HCT116 (cell line): ENCODE data around the gene PROB1.
"Not testable (repeated sequence)": the region's sequence is repeated elsewhere in the genome, so short reads cannot be mapped to it uniquely, and the experiment has no call there.

Source experiments
- CEBPB ChIP-seq: IDR thresholded peaks from 2 replicates; pipeline ENCODE4 v1.6.1; 2012; ENCODE audit warnings: low read depth
- CTCF ChIP-seq, 3 experiments: fragments of 200-600 bp in 1 of 3; sonication (generic) in 1 of 3; IDR thresholded peaks in 2 of 3; conservative IDR thresholded peaks in 1 of 3; 2 replicates each; pipeline ENCODE4 v1.5.1; 2012 to 2017; ENCODE audit warnings: low read depth in 2 of 3, low read length in 2 of 3, antibody characterized with exemption in 1 of 3, borderline replicate concordance in 1 of 3, control low read depth in 1 of 3, mild to moderate bottlenecking in 1 of 3, mixed read lengths in 1 of 3, mixed run types in 1 of 3, moderate library complexity in 1 of 3; ENCODE audit not compliant: insufficient read depth in 1 of 3
- EGR1 ChIP-seq: IDR thresholded peaks from 2 replicates; pipeline ENCODE4 v1.6.1; 2012; ENCODE audit warnings: low read depth
- EZH2 ChIP-seq: fragments of 200-600 bp; sonication (generic); IDR thresholded peaks from 2 replicates; pipeline ENCODE4 v1.6.1; 2017; ENCODE audit warnings: antibody characterized with exemption, mixed run types
- POLR2A ChIP-seq: IDR thresholded peaks from 2 replicates; pipeline ENCODE4 v1.7.0; 2011; ENCODE audit warnings: borderline replicate concordance; ENCODE audit not compliant: insufficient read depth, insufficient read length; ENCODE audit errors: extremely low read depth
- POLR2AphosphoS5 ChIP-seq: IDR thresholded peaks from 2 replicates; pipeline ENCODE4 v1.6.1; 2011; ENCODE audit warnings: mild to moderate bottlenecking, low read depth, low read length, moderate library complexity
- ZNF274 ChIP-seq: fragments of 200-500 bp; sonication (Bioruptor generic); IDR thresholded peaks from 2 replicates; pipeline ENCODE4 v1.6.1; 2014; ENCODE audit warnings: mild to moderate bottlenecking, low read depth, low read length, inconsistent platforms
- TF ChIP-seq, protein P1 (sequence below): IDR thresholded peaks from 2 replicates; pipeline ENCODE4 v1.6.1; 2011; ENCODE audit warnings: mild to moderate bottlenecking, low read length, moderate library complexity; ENCODE audit not compliant: insufficient replicate concordance; ENCODE audit errors: extremely low read depth
- TF ChIP-seq, protein P2 (sequence below): IDR thresholded peaks from 2 replicates; pipeline ENCODE4 v1.6.1; 2012; ENCODE audit warnings: low read depth

DNA sequence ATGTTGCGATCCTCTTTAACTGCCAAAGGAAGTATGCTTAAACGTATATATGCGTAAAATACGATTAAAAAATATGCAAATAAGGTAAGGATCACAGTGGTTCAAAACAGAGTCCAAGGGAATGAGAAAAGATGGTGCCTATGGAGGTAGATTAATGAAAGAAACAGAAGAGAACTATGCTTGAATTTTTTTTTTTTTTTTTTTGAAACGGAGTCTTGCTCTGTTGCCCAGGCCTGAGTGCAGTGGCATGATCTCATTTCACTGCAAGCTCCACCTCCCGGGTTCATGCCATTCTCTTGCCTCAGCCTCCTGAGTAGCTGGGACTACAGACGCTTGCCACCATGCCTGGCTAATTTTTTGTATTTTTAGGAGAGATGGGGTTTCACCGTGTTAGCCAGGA lies 49.5 kb downstream of the PROB1 start:
- TF ChIP-seq, protein P1, sequence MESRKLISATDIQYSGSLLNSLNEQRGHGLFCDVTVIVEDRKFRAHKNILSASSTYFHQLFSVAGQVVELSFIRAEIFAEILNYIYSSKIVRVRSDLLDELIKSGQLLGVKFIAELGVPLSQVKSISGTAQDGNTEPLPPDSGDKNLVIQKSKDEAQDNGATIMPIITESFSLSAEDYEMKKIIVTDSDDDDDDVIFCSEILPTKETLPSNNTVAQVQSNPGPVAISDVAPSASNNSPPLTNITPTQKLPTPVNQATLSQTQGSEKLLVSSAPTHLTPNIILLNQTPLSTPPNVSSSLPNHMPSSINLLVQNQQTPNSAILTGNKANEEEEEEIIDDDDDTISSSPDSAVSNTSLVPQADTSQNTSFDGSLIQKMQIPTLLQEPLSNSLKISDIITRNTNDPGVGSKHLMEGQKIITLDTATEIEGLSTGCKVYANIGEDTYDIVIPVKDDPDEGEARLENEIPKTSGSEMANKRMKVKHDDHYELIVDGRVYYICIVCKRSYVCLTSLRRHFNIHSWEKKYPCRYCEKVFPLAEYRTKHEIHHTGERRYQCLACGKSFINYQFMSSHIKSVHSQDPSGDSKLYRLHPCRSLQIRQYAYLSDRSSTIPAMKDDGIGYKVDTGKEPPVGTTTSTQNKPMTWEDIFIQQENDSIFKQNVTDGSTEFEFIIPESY, result not testable (repeated sequence)
- not testable (repeated sequence) for TF ChIP-seq CTCF (IDR thresholded peaks at IDR 0.05 in 2 of 3, conservative IDR thresholded peaks at IDR 0.05 in 1 of 3; ENCODE audit: borderline replicate concordance in 1 of 3, insufficient read depth in 1 of 3, low read depth in 2 of 3, low read length in 2 of 3); POLR2AphosphoS5; EGR1; POLR2A; EZH2; CEBPB; ZNF274
- TF ChIP-seq, protein P2, sequence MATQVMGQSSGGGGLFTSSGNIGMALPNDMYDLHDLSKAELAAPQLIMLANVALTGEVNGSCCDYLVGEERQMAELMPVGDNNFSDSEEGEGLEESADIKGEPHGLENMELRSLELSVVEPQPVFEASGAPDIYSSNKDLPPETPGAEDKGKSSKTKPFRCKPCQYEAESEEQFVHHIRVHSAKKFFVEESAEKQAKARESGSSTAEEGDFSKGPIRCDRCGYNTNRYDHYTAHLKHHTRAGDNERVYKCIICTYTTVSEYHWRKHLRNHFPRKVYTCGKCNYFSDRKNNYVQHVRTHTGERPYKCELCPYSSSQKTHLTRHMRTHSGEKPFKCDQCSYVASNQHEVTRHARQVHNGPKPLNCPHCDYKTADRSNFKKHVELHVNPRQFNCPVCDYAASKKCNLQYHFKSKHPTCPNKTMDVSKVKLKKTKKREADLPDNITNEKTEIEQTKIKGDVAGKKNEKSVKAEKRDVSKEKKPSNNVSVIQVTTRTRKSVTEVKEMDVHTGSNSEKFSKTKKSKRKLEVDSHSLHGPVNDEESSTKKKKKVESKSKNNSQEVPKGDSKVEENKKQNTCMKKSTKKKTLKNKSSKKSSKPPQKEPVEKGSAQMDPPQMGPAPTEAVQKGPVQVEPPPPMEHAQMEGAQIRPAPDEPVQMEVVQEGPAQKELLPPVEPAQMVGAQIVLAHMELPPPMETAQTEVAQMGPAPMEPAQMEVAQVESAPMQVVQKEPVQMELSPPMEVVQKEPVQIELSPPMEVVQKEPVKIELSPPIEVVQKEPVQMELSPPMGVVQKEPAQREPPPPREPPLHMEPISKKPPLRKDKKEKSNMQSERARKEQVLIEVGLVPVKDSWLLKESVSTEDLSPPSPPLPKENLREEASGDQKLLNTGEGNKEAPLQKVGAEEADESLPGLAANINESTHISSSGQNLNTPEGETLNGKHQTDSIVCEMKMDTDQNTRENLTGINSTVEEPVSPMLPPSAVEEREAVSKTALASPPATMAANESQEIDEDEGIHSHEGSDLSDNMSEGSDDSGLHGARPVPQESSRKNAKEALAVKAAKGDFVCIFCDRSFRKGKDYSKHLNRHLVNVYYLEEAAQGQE, result not testable (repeated sequence)
